DOHH2 (cell line): ENCODE results near the gene PATJ.

ENCODE experiments used
- H3F3A ChIP-seq: fragments of 200-600 bp; sonication (generic), shearing (Covaris generic); 2 replicates; pipeline ENCODE4 v1.6.0; 2016; ENCODE audit warnings: antibody characterized with exemption, mild to moderate bottlenecking; ENCODE audit not compliant: control insufficient read depth, insufficient read depth
- H3K27ac ChIP-seq: fragments of 200-600 bp; sonication (generic); 2 replicates; pipeline ENCODE4 v1.5.1; 2014; ENCODE audit warnings: low read depth, mild to moderate bottlenecking, low read length, moderate library complexity
- H3K27me3 ChIP-seq: fragments of 200-600 bp; sonication (generic); 2 replicates; pipeline ENCODE4 v1.6.1; 2014; ENCODE audit warnings: mild to moderate bottlenecking, low read length, mixed read lengths; ENCODE audit not compliant: control insufficient read depth
- H3K36me3 ChIP-seq: fragments of 200-600 bp; sonication (generic); 2 replicates; pipeline ENCODE4 v1.6.1; 2014; ENCODE audit warnings: mild to moderate bottlenecking, low read length, moderate library complexity, mixed read lengths; ENCODE audit not compliant: control insufficient read depth
- H3K4me1 ChIP-seq: fragments of 200-600 bp; sonication (generic); 2 replicates; pipeline ENCODE4 v1.6.1; 2014; ENCODE audit warnings: mild to moderate bottlenecking, low read length, mixed read lengths; ENCODE audit not compliant: control insufficient read depth
- H3K4me2 ChIP-seq: fragments of 200-600 bp; sonication (generic); 2 replicates; pipeline ENCODE4 v1.6.0; 2014; ENCODE audit warnings: mild to moderate bottlenecking, low read length, moderate library complexity
- H3K4me3 ChIP-seq: fragments of 200-600 bp; sonication (generic); 2 replicates; pipeline ENCODE4 v1.5.1; 2014; ENCODE audit warnings: mild to moderate bottlenecking, low read length, mixed read lengths
- H3K79me2 ChIP-seq: fragments of 200-600 bp; sonication (generic); 2 replicates; pipeline ENCODE4 v1.6.1; 2014; ENCODE audit warnings: mild to moderate bottlenecking, low read length, mixed read lengths; ENCODE audit not compliant: control insufficient read depth
- H3K9me2 ChIP-seq: fragments of 200-600 bp; sonication (generic); replicated peaks from 2 replicates; pipeline ENCODE4 v1.6.1; 2014; ENCODE audit warnings: mild to moderate bottlenecking, low read length, mixed read lengths; ENCODE audit not compliant: control insufficient read depth
- H3K9me3 ChIP-seq: fragments of 200-600 bp; sonication (generic); 2 replicates; pipeline ENCODE4 v1.6.1; 2014; ENCODE audit warnings: antibody characterized with exemption, low read length, mixed read lengths; ENCODE audit not compliant: control insufficient read depth, insufficient read depth
- H4K20me1 ChIP-seq: fragments of 200-600 bp; sonication (generic); 2 replicates; pipeline ENCODE4 v1.6.0; 2014; ENCODE audit warnings: low read depth, mild to moderate bottlenecking, antibody characterized with exemption, low read length, moderate library complexity; ENCODE audit not compliant: control insufficient read depth, insufficient read depth
- CTCF ChIP-seq: fragments of 200-600 bp; sonication (generic); IDR thresholded peaks from one replicate; pipeline ENCODE4 v1.5.1; 2014; ENCODE audit warnings: antibody characterized with exemption, mild to moderate bottlenecking, low read depth, low read length; ENCODE audit not compliant: poor library complexity, severe bottlenecking
- EZH2phosphoT487 ChIP-seq: fragments of 200-600 bp; sonication (generic); IDR thresholded peaks from 2 replicates; pipeline ENCODE4 v1.6.1; 2017; ENCODE audit warnings: borderline replicate concordance, mild to moderate bottlenecking, antibody characterized with exemption, low read length, moderate library complexity, mixed read lengths

PATJ gene

DNA sequence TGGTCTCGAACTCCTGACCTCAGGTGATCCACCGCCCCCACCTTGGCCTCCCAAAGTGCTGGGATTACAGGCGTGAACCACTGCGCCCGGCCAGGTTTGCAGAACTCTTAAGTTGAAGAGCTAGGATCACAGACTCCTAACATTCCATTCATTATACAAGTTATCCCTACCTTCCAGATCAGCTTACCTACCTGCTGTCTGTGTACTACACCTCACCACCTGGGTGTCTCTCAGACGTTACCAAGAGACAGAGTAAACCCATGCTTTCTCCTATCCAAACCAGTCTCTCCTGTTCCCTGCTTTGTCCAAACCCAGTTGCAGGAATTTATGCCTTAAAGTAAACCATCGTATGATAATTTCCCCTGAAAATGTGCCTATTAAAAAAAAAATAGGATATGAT, 329.4 kb downstream of the PATJ start:
- no peaks in the 10 kb centered on the region for H3K27me3 ChIP-seq
- no peaks in the 10 kb centered on the region for H3K79me2 ChIP-seq
- H3F3A ChIP-seq: no peaks in the 10 kb centered on the region
- no peak overlapping the region for H3K27ac ChIP-seq
- H3K4me3 ChIP-seq: no peak overlapping the region
- no peak for TF ChIP-seq CTCF
- no peak for TF ChIP-seq EZH2phosphoT487
- no peak overlapping the region for H3K4me2 ChIP-seq
- no peaks in the 10 kb centered on the region for H3K4me1 ChIP-seq
- no peaks in the 10 kb centered on the region for H3K36me3 ChIP-seq
- H3K9me2 ChIP-seq: no peaks in the 10 kb centered on the region
- H3K9me3 ChIP-seq: peaks cover 1% of the 10 kb centered on the region; the same call in 1 of the 2 replicates
- no peaks in the 10 kb centered on the region for H4K20me1 ChIP-seq

DNA sequence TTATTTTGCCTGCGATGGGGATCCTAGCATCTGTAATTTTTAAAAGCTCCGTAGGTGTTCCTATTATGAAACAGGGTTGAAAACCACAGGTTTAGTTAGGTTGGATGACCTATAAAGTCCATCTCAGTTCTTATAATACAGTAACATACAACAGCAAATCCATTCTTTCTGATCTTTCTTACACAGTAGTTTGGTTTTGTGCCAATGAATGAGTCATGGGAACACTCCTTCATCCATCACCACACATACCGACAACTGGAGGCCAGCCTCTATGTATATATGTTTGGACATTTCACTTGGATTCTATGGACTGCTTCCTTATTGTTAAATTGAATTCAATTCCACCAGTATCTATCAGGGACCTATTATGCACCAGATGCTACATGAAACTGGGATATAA, 334.0 kb downstream of the PATJ start:
- TF ChIP-seq CTCF (no peak), EZH2phosphoT487 (no peak)
- no peaks in the 10 kb centered on the region for H3K36me3 ChIP-seq
- H3K4me3 ChIP-seq: no peak overlapping the region
- H3K27me3 ChIP-seq: no peaks in the 10 kb centered on the region
- no peak overlapping the region for H3K27ac ChIP-seq
- H4K20me1 ChIP-seq: no peaks in the 10 kb centered on the region
- H3K9me3 ChIP-seq: no peaks in the 10 kb centered on the region
- H3F3A ChIP-seq: no peaks in the 10 kb centered on the region
- no peaks in the 10 kb centered on the region for H3K4me1 ChIP-seq
- H3K4me2 ChIP-seq: no peak overlapping the region
- H3K9me2 ChIP-seq: no peaks in the 10 kb centered on the region
- no peaks in the 10 kb centered on the region for H3K79me2 ChIP-seq

DNA sequence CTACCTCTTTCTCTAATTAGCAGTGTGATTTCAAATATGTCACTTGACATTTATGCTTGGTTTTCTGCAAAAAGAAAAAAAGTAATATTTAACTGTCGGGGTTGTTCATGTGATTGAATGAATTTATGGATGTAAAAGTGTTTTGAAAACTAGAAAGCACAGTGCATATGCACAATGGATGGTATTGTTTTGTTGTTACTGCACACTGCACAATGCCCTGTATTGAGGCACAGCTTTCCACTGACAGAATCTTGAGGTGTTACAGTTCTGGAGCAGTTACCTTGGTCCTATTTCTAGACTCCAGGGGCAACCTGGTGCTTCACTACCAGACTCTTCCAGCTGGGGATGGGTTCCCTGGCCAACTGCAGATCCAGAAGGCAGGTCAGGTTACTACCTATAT, 335.5 kb downstream of the PATJ start:
- Histone ChIP-seq H3K27me3 (no peaks in the 10 kb centered on the region), H3K27ac (no peak overlapping the region), H3K4me1 (no peaks in the 10 kb centered on the region), H3F3A (no peaks in the 10 kb centered on the region), H3K36me3 (no peaks in the 10 kb centered on the region), H3K9me3 (no peaks in the 10 kb centered on the region), H3K9me2 (no peaks in the 10 kb centered on the region), H3K4me3 (no peak overlapping the region), H3K79me2 (no peaks in the 10 kb centered on the region), H3K4me2 (no peak overlapping the region), H4K20me1 (no peaks in the 10 kb centered on the region)
- TF ChIP-seq EZH2phosphoT487 (no peak), CTCF (no peak)
